Panc1 (cell line): ENCODE results near the gene RFX7. TPM values are rescaled to one million over a fixed set of nuclear protein-coding genes. Genes with fewer than 3 reads are reported as not detected.

Source experiments
- ATAC-seq: fragments of 200-7000 bp; cut with Tn5 transposase; 2 replicates; pipeline ENCODE4 v1.9.1; 2020; ENCODE audit warnings: mild to moderate bottlenecking, moderate library complexity
- BruUV-seq: library from RNA; stranded (reverse); fragments of 400-500 nt; replicated peaks from 2 replicates; lab custom pipeline; 2021; lab: Mats Ljungman, UMichigan
- CTCF ChIA-PET: fragments of 300-600 bp; sonication (Branson Sonifier 250); formaldehyde crosslinking; loops from one replicate; lab custom pipeline; 2022; ENCODE audit warnings: antibody characterized with exemption; lab: Charles Lee
- POLR2A ChIA-PET: fragments of 300-600 bp; sonication (Branson Sonifier 250); formaldehyde crosslinking; loops from one replicate; lab custom pipeline; 2022; ENCODE audit warnings: antibody characterized with exemption; lab: Charles Lee
- DNase-seq: peaks from one replicate; pipeline ENCODE4 v3.0.0-alpha.2; 2010; ENCODE audit warnings: low read depth, low spot score
- H3K27ac ChIP-seq: 2 replicates; pipeline ENCODE4 v1.5.1; 2011; ENCODE audit warnings: mild to moderate bottlenecking, low read length, inconsistent platforms
- H3K27me3 ChIP-seq: fragments of 200-500 bp; sonication (Bioruptor generic); 2 replicates; pipeline ENCODE4 v1.6.0; 2014; ENCODE audit warnings: low read length, inconsistent platforms; ENCODE audit not compliant: control insufficient read depth, insufficient read depth
- H3K36me3 ChIP-seq: fragments of 200-500 bp; sonication (Bioruptor generic); 2 replicates; pipeline ENCODE4 v1.5.1; 2014; ENCODE audit warnings: inconsistent platforms, mild to moderate bottlenecking, low read length, moderate library complexity; ENCODE audit not compliant: control insufficient read depth, insufficient read depth
- H3K4me1 ChIP-seq: 2 replicates; pipeline ENCODE4 v1.5.1; 2011; ENCODE audit warnings: inconsistent platforms, mild to moderate bottlenecking, low read length, moderate library complexity; ENCODE audit not compliant: control insufficient read depth, insufficient read depth
- H3K4me3 ChIP-seq, 2 experiments: 2 replicates each; pipeline ENCODE4 v1.5.1; 2011 to 2012; ENCODE audit warnings: low read depth in 2 of 2, low read length in 2 of 2, mild to moderate bottlenecking in 2 of 2, inconsistent platforms in 1 of 2, moderate library complexity in 1 of 2
- H3K9me3 ChIP-seq: fragments of 200-500 bp; sonication (Bioruptor generic); 2 replicates; pipeline ENCODE4 v1.5.1; 2014; ENCODE audit warnings: low read depth, mild to moderate bottlenecking, inconsistent platforms, low read length, moderate library complexity; ENCODE audit not compliant: control insufficient read depth, insufficient read depth
- CTCF ChIP-seq: fragments of 450-650 bp; IDR thresholded peaks from 2 replicates; pipeline ENCODE4 v1.5.1; 2017; ENCODE audit warnings: mild to moderate bottlenecking
- POLR2AphosphoS5 ChIP-seq: IDR thresholded peaks from 2 replicates; pipeline ENCODE4 v1.6.1; 2012; ENCODE audit warnings: mild to moderate bottlenecking, low read depth, low read length, moderate library complexity
- SIN3A ChIP-seq: IDR thresholded peaks from 2 replicates; pipeline ENCODE4 v1.6.1; 2012; ENCODE audit warnings: low read depth, mild to moderate bottlenecking, low read length, moderate library complexity, borderline replicate concordance; ENCODE audit not compliant: insufficient read depth
- TCF7L2 ChIP-seq: IDR thresholded peaks from 2 replicates; pipeline ENCODE4 v1.6.1; 2011; ENCODE audit warnings: mild to moderate bottlenecking, low read depth, low read length, inconsistent platforms
- in situ Hi-C: cut with HindIII; loops from 2 replicates; pipeline ENCODE4 v1.10.0; 2016; ENCODE audit warnings: low sequenced_read_pairs, low pct_unique_long_range_greater_than_20kb
- intact Hi-C: fragments of 100-400 bp; cut with micrococcal nuclease; formaldehyde crosslinking; loops from one replicate; pipeline ENCODE4 v1.10.0; 2022; ENCODE audit not compliant: unreplicated experiment
- total RNA-seq: library from RNA; stranded (reverse); gene quantifications from one replicate; pipeline ENCODE4 v1.2.1, GENCODE V29; 2021; ENCODE audit not compliant: unreplicated experiment
- TF ChIP-seq, protein P1 (sequence below), 2 experiments: IDR thresholded peaks; 2 replicates each; pipeline ENCODE4 v1.6.1; 2011 to 2012; ENCODE audit warnings: low read depth in 2 of 2, control low read depth in 1 of 2, low read length in 1 of 2, mild to moderate bottlenecking in 1 of 2, moderate library complexity in 1 of 2; ENCODE audit not compliant: insufficient read depth in 1 of 2

RFX7 gene
- total RNA-seq, 1 experiment from 2014 or later = 24.2 TPM

DNA sequence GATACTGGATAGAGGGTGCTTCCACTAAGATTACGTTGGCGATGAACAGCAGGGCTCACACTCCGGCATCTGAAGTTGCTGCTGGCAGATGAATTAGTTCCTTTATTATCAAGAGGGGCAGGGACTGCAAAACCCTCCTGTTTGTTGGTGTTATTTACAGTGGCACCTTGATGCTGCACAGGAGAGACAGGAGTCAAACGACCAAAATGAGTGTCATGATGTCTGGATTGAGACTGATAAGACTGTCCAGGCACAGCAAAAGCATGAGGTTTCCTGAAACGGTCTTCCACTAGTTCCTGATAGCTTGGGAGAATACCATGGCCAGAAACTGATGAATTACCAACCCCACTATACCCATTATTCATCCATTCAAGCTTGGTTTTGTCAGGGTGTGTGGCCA, 149.5 kb downstream of the RFX7 start:
- Histone ChIP-seq H3K4me3 (no peak overlapping the region), H3K27ac (no peak overlapping the region), H3K27me3 (no peaks in the 10 kb centered on the region), H3K4me1 (no peaks in the 10 kb centered on the region), H3K36me3 (peaks cover 14% of the 10 kb centered on the region), H3K9me3 (no peaks in the 10 kb centered on the region)
- TF ChIP-seq CTCF (no peak), SIN3A (no peak), TCF7L2 (no peak), POLR2AphosphoS5 (no peak)
- TF ChIP-seq, protein P1, sequence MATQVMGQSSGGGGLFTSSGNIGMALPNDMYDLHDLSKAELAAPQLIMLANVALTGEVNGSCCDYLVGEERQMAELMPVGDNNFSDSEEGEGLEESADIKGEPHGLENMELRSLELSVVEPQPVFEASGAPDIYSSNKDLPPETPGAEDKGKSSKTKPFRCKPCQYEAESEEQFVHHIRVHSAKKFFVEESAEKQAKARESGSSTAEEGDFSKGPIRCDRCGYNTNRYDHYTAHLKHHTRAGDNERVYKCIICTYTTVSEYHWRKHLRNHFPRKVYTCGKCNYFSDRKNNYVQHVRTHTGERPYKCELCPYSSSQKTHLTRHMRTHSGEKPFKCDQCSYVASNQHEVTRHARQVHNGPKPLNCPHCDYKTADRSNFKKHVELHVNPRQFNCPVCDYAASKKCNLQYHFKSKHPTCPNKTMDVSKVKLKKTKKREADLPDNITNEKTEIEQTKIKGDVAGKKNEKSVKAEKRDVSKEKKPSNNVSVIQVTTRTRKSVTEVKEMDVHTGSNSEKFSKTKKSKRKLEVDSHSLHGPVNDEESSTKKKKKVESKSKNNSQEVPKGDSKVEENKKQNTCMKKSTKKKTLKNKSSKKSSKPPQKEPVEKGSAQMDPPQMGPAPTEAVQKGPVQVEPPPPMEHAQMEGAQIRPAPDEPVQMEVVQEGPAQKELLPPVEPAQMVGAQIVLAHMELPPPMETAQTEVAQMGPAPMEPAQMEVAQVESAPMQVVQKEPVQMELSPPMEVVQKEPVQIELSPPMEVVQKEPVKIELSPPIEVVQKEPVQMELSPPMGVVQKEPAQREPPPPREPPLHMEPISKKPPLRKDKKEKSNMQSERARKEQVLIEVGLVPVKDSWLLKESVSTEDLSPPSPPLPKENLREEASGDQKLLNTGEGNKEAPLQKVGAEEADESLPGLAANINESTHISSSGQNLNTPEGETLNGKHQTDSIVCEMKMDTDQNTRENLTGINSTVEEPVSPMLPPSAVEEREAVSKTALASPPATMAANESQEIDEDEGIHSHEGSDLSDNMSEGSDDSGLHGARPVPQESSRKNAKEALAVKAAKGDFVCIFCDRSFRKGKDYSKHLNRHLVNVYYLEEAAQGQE (IDR thresholded peaks at IDR 0.05; ENCODE audit: insufficient read depth in 1 of 2, low read depth in 2 of 2, low read length in 1 of 2) = no peak
- no TSS peak for BruUV-seq
- DNase-seq (no peak), ATAC-seq (no peak)
- CTCF ChIA-PET = no interaction called here
- in situ Hi-C loops (no loop called here), intact Hi-C loops (no loop called here)
- POLR2A ChIA-PET = no interaction called here

- CTCF ChIA-PET = no interaction called here
- H3K36me3 ChIP-seq = no peaks in the 10 kb centered on the region
- H3K27ac ChIP-seq = no peak overlapping the region
- POLR2A ChIA-PET = no interaction called here
- no TSS peak for BruUV-seq
- H3K4me1 ChIP-seq = no peaks in the 10 kb centered on the region
- no peak for TF ChIP-seq POLR2AphosphoS5
- no peak for TF ChIP-seq SIN3A
- TF ChIP-seq CTCF = no peak
- TF ChIP-seq, protein P1 (IDR thresholded peaks at IDR 0.05; ENCODE audit: insufficient read depth in 1 of 2, low read depth in 2 of 2, low read length in 1 of 2) = no peak
- no peak for TF ChIP-seq TCF7L2
- ATAC-seq = no peak
- intact Hi-C loops = no loop called here
- no peaks in the 10 kb centered on the region for H3K27me3 ChIP-seq
- in situ Hi-C loops = no loop called here
- H3K9me3 ChIP-seq = no peaks in the 10 kb centered on the region
- DNase-seq = no peak
- H3K4me3 ChIP-seq = no peak overlapping the region
Observed at GRCh38 chr15:56088389-56088788, 155.3 kb downstream of the RFX7 start.
